Measurements from ENCODE around the gene PPFIBP1.

Gene PPFIBP1

GRCh38 chr12:27682534-27682933, 158.5 kb downstream of the PPFIBP1 start:
- DNase-seq (ENCODE audit: low read depth) = no peak
- TF ChIP-seq POLR2A (IDR thresholded peaks at IDR 0.05; ENCODE audit: extremely low read depth, insufficient read length) = no peak
- no peak for TF ChIP-seq MAX (IDR thresholded peaks at IDR 0.05; ENCODE audit: low read depth, low read length)
- TF ChIP-seq MYC (IDR thresholded peaks at IDR 0.05; ENCODE audit: low read depth, low read length) = no peak
- TF ChIP-seq CTCF (IDR thresholded peaks at IDR 0.05; ENCODE audit: low read depth, low read length) = no peak
- no peak overlapping the region for H3K4me3 ChIP-seq (ENCODE audit: low read depth, low read length)

- no peak for TF ChIP-seq MAX (IDR thresholded peaks at IDR 0.05; ENCODE audit: low read depth, low read length)
- TF ChIP-seq POLR2A (IDR thresholded peaks at IDR 0.05; ENCODE audit: extremely low read depth, insufficient read length) = no peak
- no peak for TF ChIP-seq CTCF (IDR thresholded peaks at IDR 0.05; ENCODE audit: low read depth, low read length)
These were observed 161.3 kb downstream of the PPFIBP1 start for GRCh38 chr12:27685274-27685673.

GRCh38 chr12:27686147-27686546, 162.1 kb downstream of the PPFIBP1 start:
- TF ChIP-seq CTCF (IDR thresholded peaks at IDR 0.05; ENCODE audit: low read depth, low read length) (no peak), MYC (IDR thresholded peaks at IDR 0.05; ENCODE audit: low read depth, low read length) (no peak), MAX (IDR thresholded peaks at IDR 0.05; ENCODE audit: low read depth, low read length) (no peak), POLR2A (IDR thresholded peaks at IDR 0.05; ENCODE audit: extremely low read depth, insufficient read length) (no peak)

More at GRCh38 chr12:27685274-27685673, 161.3 kb downstream of the PPFIBP1 start:
- DNase-seq (ENCODE audit: low read depth) = no peak
- no peak overlapping the region for H3K4me3 ChIP-seq (ENCODE audit: low read depth, low read length)

GRCh38 chr12:27688671-27689070, 164.7 kb downstream of the PPFIBP1 start:
- TF ChIP-seq CTCF (IDR thresholded peaks at IDR 0.05; ENCODE audit: low read depth, low read length) (no peak), MYC (IDR thresholded peaks at IDR 0.05; ENCODE audit: low read depth, low read length) (no peak), MAX (IDR thresholded peaks at IDR 0.05; ENCODE audit: low read depth, low read length) (no peak), POLR2A (IDR thresholded peaks at IDR 0.05; ENCODE audit: extremely low read depth, insufficient read length) (no peak)
- no peak for DNase-seq (ENCODE audit: low read depth)
- no peak overlapping the region for H3K4me3 ChIP-seq (ENCODE audit: low read depth, low read length)

More at GRCh38 chr12:27686147-27686546, 162.1 kb downstream of the PPFIBP1 start:
- H3K4me3 ChIP-seq (ENCODE audit: low read depth, low read length) = no peak overlapping the region
- DNase-seq (ENCODE audit: low read depth) = no peak

- no peak for DNase-seq (ENCODE audit: low read depth)
- H3K4me3 ChIP-seq (ENCODE audit: low read depth, low read length) = no peak overlapping the region
- TF ChIP-seq MAX (IDR thresholded peaks at IDR 0.05; ENCODE audit: low read depth, low read length) (no peak), CTCF (IDR thresholded peaks at IDR 0.05; ENCODE audit: low read depth, low read length) (no peak), POLR2A (IDR thresholded peaks at IDR 0.05; ENCODE audit: extremely low read depth, insufficient read length) (no peak), MYC (IDR thresholded peaks at IDR 0.05; ENCODE audit: low read depth, low read length) (no peak)
These were observed 165.7 kb downstream of the PPFIBP1 start for GRCh38 chr12:27689558-27690180.
